Left ventricle myocardium inferior (tissue), 1 donor: ENCODE data around the gene TMPRSS13. TPM values are rescaled to one million over a fixed set of nuclear protein-coding genes. Genes with fewer than 3 reads are reported as not detected.

Experiments used
- DNase-seq: peaks from one replicate; pipeline ENCODE4 v3.0.0-alpha.2; 2020
- H3K27ac ChIP-seq: fragments of 200-600 bp; replicated peaks from 2 replicates; pipeline ENCODE4 v1.8.0; 2021
- H3K27me3 ChIP-seq: fragments of 200-600 bp; 2 replicates; pipeline ENCODE4 v1.8.0; 2021; ENCODE audit warnings: low read depth
- H3K36me3 ChIP-seq: fragments of 200-600 bp; 2 replicates; pipeline ENCODE4 v1.8.0; 2021
- H3K4me1 ChIP-seq: fragments of 200-600 bp; 2 replicates; pipeline ENCODE4 v1.8.0; 2021
- H3K4me3 ChIP-seq: fragments of 200-600 bp; 2 replicates; pipeline ENCODE4 v1.8.0; 2021; ENCODE audit warnings: mild to moderate bottlenecking, moderate library complexity
- H3K9me3 ChIP-seq: fragments of 200-600 bp; replicated peaks from 2 replicates; pipeline ENCODE4 v1.8.0; 2021
- CTCF ChIP-seq: fragments of 200-600 bp; IDR thresholded peaks from 2 replicates; pipeline ENCODE4 v1.8.0; 2021; ENCODE audit warnings: antibody characterized with exemption, mild to moderate bottlenecking, borderline replicate concordance
- intact Hi-C: fragments of 100-400 bp; cut with micrococcal nuclease; formaldehyde crosslinking; loops from one replicate; pipeline ENCODE4 v1.11.0; 2022
- total RNA-seq: library from RNA; stranded (reverse); fragmentation: NEBNext Ultra II Directional; extraction: Animal tissue kit (Norgen Biotek cat#: 25700); gene quantifications from one replicate; pipeline ENCODE4 v1.2.1, GENCODE V29; 2021
- donor health status: DM: no; HTN: yes; CAD: no; lungs with severe emphysema.

Gene TMPRSS13
- total RNA-seq, 1 donor from 2014 or later: not detected

GRCh38 chr11:117908959-117909610, 20.1 kb downstream of the TMPRSS13 start:
- DNase-seq: no peak
- no peak overlapping the region for H3K4me3 ChIP-seq
- H3K27ac ChIP-seq: no peak overlapping the region
- H3K36me3 ChIP-seq: no peaks in the 10 kb centered on the region
- H3K27me3 ChIP-seq: peaks cover 11% of the 10 kb centered on the region
- intact Hi-C loops: loop anchor here (10.0 kb wide), 1 partner anchor 64 kb away; no protein-coding TSS in a partner anchor
- peaks cover 6% of the 10 kb centered on the region for H3K4me1 ChIP-seq
- no peak for TF ChIP-seq CTCF
- H3K9me3 ChIP-seq: no peaks in the 10 kb centered on the region

- H3K36me3 ChIP-seq: no peaks in the 10 kb centered on the region
- H3K4me1 ChIP-seq: peaks cover 6% of the 10 kb centered on the region
- no peaks in the 10 kb centered on the region for H3K9me3 ChIP-seq
- peaks cover 11% of the 10 kb centered on the region for H3K27me3 ChIP-seq
- H3K27ac ChIP-seq: no peak overlapping the region
- H3K4me3 ChIP-seq: no peak overlapping the region
- DNase-seq: no peak
- intact Hi-C loops: loop anchor here (10.0 kb wide), 1 partner anchor 64 kb away; no protein-coding TSS in a partner anchor
- TF ChIP-seq CTCF: no peak
These were observed 20.9 kb downstream of the TMPRSS13 start for GRCh38 chr11:117908109-117908895.

- Histone ChIP-seq H3K36me3 (no peaks in the 10 kb centered on the region), H3K4me3 (no peak overlapping the region), H3K4me1 (peaks cover 6% of the 10 kb centered on the region), H3K9me3 (no peaks in the 10 kb centered on the region), H3K27ac (no peak overlapping the region), H3K27me3 (peaks cover 11% of the 10 kb centered on the region)
- intact Hi-C loops: loop anchor here (10.0 kb wide), 1 partner anchor 63 kb away; no protein-coding TSS in a partner anchor
- TF ChIP-seq CTCF: no peak
- DNase-seq: peak; percentile 79
These were observed 21.7 kb downstream of the TMPRSS13 start for GRCh38 chr11:117907276-117908108.

- DNase-seq: no peak
- no peak overlapping the region for H3K4me3 ChIP-seq
- TF ChIP-seq CTCF: no peak
- H3K27ac ChIP-seq: no peak overlapping the region
- H3K27me3 ChIP-seq: peaks cover 7% of the 10 kb centered on the region
- no peaks in the 10 kb centered on the region for H3K36me3 ChIP-seq
- H3K4me1 ChIP-seq: peaks cover 6% of the 10 kb centered on the region
- H3K9me3 ChIP-seq: no peaks in the 10 kb centered on the region
- intact Hi-C loops: loop anchor here (10.0 kb wide), 1 partner anchor 62 kb away; no protein-coding TSS in a partner anchor
These were observed 22.5 kb downstream of the TMPRSS13 start for GRCh38 chr11:117906710-117907109.

- Histone ChIP-seq H3K4me3 (no peak overlapping the region), H3K4me1 (peaks cover 8% of the 10 kb centered on the region), H3K27ac (no peak overlapping the region), H3K9me3 (no peaks in the 10 kb centered on the region), H3K36me3 (no peaks in the 10 kb centered on the region), H3K27me3 (peaks cover under 1% of the 10 kb centered on the region)
- no peak for DNase-seq
- intact Hi-C loops: loop anchor here (10.0 kb wide), 1 partner anchor 61 kb away; no protein-coding TSS in a partner anchor
- TF ChIP-seq CTCF: no peak
These were observed 23.1 kb downstream of the TMPRSS13 start for GRCh38 chr11:117906126-117906525.
